ENCODE data around the gene GUK1. TPM values are rescaled to one million over a fixed set of nuclear protein-coding genes. Genes with fewer than 3 reads are reported as not detected.

Gene GUK1
- total and polyA plus RNA-seq, 2 of the 4 experiments (the other 2 are of a cell fraction), result 465 to 548 TPM

DNA sequence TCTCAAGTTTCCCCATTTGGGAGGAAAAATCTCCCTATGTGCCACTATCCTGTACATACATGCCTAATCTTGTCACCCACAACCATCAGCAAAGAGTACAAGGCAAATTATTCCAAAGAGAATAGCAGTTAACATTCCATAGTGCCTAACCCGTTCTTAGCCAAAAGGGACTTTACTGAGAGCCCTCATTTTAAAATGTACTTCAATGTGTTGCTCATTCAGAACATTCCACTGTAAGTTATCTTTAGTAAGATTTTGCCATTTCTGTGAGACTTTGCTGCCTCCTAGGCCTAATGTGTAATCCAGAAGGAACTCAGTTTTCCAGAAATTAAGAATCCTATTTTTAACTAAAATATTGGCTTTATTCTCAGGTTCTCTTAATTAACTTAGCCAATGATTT, 19.7 kb upstream of the GUK1 start:
- Histone ChIP-seq H3K79me1 (ENCODE audit: low read depth in 1 of 2, low read length in 2 of 2) (no peaks in the 10 kb centered on the region), H3K4ac (ENCODE audit: low read depth, low read length) (no peak overlapping the region), H2AK9ac (replicated peaks; ENCODE audit: low read depth, low read length, poor library complexity) (no peak overlapping the region), H2BK5ac (ENCODE audit: low read depth, low read length, poor library complexity, severe bottlenecking) (no peak overlapping the region), H3K36me3 (ENCODE audit: control insufficient read depth, insufficient read depth, low read length) (no peaks in the 10 kb centered on the region), H3K23ac (ENCODE audit: low read depth, low read length) (no peak overlapping the region), H3K14ac (replicated peaks; ENCODE audit: low read depth, low read length) (no peak overlapping the region), H3K4me3 (ENCODE audit: insufficient read depth, low read depth, low read length) (no peak overlapping the region), H3K9me1 (ENCODE audit: insufficient read depth, low read length) (no peaks in the 10 kb centered on the region), H4K8ac (ENCODE audit: low read depth in 2 of 2, low read length in 2 of 2) (no peak overlapping the region), H3K4me1 (ENCODE audit: control insufficient read depth, insufficient read depth, low read length) (peaks cover 2% of the 10 kb centered on the region; the same call in 1 of the 2 replicates), H3K18ac (ENCODE audit: low read depth, low read length) (no peak overlapping the region), H4K5ac (ENCODE audit: low read depth, low read length) (no peak overlapping the region), H2AFZ (replicated peaks; ENCODE audit: low read length, poor library complexity) (no peak overlapping the region), H3K27me3 (ENCODE audit: control insufficient read depth, insufficient read depth, low read length) (peaks cover 12% of the 10 kb centered on the region), H2BK15ac (ENCODE audit: low read depth, low read length) (no peak overlapping the region), H2BK120ac (ENCODE audit: low read depth, low read length) (no peak overlapping the region), H3K4me2 (ENCODE audit: low read depth, low read length) (no peak overlapping the region), H3K56ac (ENCODE audit: extremely low read depth, insufficient read depth, low read length) (no peak overlapping the region), H4K20me1 (ENCODE audit: insufficient read depth, low read length) (no peaks in the 10 kb centered on the region), H2BK20ac (ENCODE audit: low read depth, low read length) (no peak overlapping the region), H3K9ac (ENCODE audit: low read depth, low read length) (no peak overlapping the region), H3K27ac (ENCODE audit: insufficient read depth, low read length) (no peak overlapping the region), H4K91ac (ENCODE audit: insufficient read depth, low read depth, low read length) (no peak overlapping the region), H2AK5ac (ENCODE audit: low read depth, low read length) (no peak overlapping the region), H3K9me3 (ENCODE audit: control insufficient read depth, insufficient read depth, low read length) (no peaks in the 10 kb centered on the region)
- POLR2A ChIA-PET (ENCODE audit: unreplicated experiment), result no interaction called here
- no CpG with 5 or more reads among the region's 1 CpG for WGBS, 2 experiments (ENCODE audit: extremely low coverage in 2 of 2, insufficient read length in 1 of 2)
- TF ChIP-seq FOS (IDR thresholded peaks at IDR 0.05; ENCODE audit: low read depth, low read length), result no peak
- TF ChIP-seq NFE2L2 (IDR thresholded peaks at IDR 0.05; ENCODE audit: low read depth, low read length), result no peak
- no peak for TF ChIP-seq RAD21 (IDR thresholded peaks at IDR 0.05; ENCODE audit: low read length)
- no peak for TF ChIP-seq MXI1 (IDR thresholded peaks at IDR 0.05; ENCODE audit: borderline replicate concordance, low read depth, low read length)
- TF ChIP-seq RCOR1 (IDR thresholded peaks at IDR 0.05; ENCODE audit: insufficient replicate concordance, low read length), result no peak
- TF ChIP-seq SMC3 (IDR thresholded peaks at IDR 0.05; ENCODE audit: low read depth, low read length), result no peak
- no peak for TF ChIP-seq BHLHE40 (IDR thresholded peaks at IDR 0.05; ENCODE audit: low read depth, low read length)
- no peak for TF ChIP-seq POLR2A (IDR thresholded peaks at IDR 0.05; ENCODE audit: low read depth, low read length)
- TF ChIP-seq, protein P1, sequence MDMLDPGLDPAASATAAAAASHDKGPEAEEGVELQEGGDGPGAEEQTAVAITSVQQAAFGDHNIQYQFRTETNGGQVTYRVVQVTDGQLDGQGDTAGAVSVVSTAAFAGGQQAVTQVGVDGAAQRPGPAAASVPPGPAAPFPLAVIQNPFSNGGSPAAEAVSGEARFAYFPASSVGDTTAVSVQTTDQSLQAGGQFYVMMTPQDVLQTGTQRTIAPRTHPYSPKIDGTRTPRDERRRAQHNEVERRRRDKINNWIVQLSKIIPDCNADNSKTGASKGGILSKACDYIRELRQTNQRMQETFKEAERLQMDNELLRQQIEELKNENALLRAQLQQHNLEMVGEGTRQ (IDR thresholded peaks at IDR 0.05; ENCODE audit: low read depth, low read length), result no peak
- TF ChIP-seq, protein P2, sequence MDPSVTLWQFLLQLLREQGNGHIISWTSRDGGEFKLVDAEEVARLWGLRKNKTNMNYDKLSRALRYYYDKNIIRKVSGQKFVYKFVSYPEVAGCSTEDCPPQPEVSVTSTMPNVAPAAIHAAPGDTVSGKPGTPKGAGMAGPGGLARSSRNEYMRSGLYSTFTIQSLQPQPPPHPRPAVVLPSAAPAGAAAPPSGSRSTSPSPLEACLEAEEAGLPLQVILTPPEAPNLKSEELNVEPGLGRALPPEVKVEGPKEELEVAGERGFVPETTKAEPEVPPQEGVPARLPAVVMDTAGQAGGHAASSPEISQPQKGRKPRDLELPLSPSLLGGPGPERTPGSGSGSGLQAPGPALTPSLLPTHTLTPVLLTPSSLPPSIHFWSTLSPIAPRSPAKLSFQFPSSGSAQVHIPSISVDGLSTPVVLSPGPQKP (IDR thresholded peaks at IDR 0.05; ENCODE audit: borderline replicate concordance, low read depth, low read length), result no peak
- TF ChIP-seq MAFK (IDR thresholded peaks at IDR 0.05; ENCODE audit: low read depth, low read length), result no peak
- no peak for TF ChIP-seq RFX5 (IDR thresholded peaks at IDR 0.05; ENCODE audit: low read depth, low read length)
- TF ChIP-seq, protein P3, sequence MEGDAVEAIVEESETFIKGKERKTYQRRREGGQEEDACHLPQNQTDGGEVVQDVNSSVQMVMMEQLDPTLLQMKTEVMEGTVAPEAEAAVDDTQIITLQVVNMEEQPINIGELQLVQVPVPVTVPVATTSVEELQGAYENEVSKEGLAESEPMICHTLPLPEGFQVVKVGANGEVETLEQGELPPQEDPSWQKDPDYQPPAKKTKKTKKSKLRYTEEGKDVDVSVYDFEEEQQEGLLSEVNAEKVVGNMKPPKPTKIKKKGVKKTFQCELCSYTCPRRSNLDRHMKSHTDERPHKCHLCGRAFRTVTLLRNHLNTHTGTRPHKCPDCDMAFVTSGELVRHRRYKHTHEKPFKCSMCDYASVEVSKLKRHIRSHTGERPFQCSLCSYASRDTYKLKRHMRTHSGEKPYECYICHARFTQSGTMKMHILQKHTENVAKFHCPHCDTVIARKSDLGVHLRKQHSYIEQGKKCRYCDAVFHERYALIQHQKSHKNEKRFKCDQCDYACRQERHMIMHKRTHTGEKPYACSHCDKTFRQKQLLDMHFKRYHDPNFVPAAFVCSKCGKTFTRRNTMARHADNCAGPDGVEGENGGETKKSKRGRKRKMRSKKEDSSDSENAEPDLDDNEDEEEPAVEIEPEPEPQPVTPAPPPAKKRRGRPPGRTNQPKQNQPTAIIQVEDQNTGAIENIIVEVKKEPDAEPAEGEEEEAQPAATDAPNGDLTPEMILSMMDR (conservative IDR thresholded peaks at IDR 0.05; ENCODE audit: low read depth, low read length), result no peak
- no peak for TF ChIP-seq CEBPB (IDR thresholded peaks at IDR 0.05; ENCODE audit: low read depth, low read length)
- no peak for TF ChIP-seq MAZ (IDR thresholded peaks at IDR 0.05; ENCODE audit: borderline replicate concordance, low read depth, low read length)
- ATAC-seq (ENCODE audit: low read depth) (peak; percentile 40; the same call in 1 of the 2 replicates), DNase-seq (no peak)
- intact Hi-C loops (cut with micrococcal nuclease) (no loop called here), in situ Hi-C loops (cut with MboI; ENCODE audit: low sequenced_read_pairs) (no loop called here), dilution Hi-C loops (cut with HindIII; ENCODE audit: low sequenced_read_pairs, unreplicated experiment) (no loop called here)
- no TSS peak for BruUV-seq (replicated peaks)
- CTCF ChIA-PET, result interaction anchor here (0.8 to 1.5 kb wide), 2 partner anchors 10 kb away, joined by 3 to 4 read pairs; no protein-coding TSS in a partner anchor
